CD4-positive, alpha-beta T cell treated with Interleukin-4 for 4 hours (primary cell): ENCODE measurements around the gene GOLPH3L.
"Not testable (repeated sequence)": the region's sequence is repeated elsewhere in the genome, so short reads cannot be mapped to it uniquely, and the experiment has no call there.

Source experiments
- DNase-seq: peaks from one replicate; pipeline ENCODE4 v3.0.0-alpha.2; 2020

The GOLPH3L gene

GRCh38 chr1:150696995-150697927, at the start of gene GOLPH3L:
TSS of gene GOLPH3L (minus strand) at chr1:150697154. CDS start at chr1:150694838, 2,316 bp downstream.
- DNase-seq: peak; percentile 97

- DNase-seq: no peak
Observed at GRCh38 chr1:150730130-150730721, 33.3 kb upstream of the GOLPH3L start.

GRCh38 chr1:150724336-150724735, 27.4 kb upstream of the GOLPH3L start:
- DNase-seq: no peak

GRCh38 chr1:150720703-150721102, 23.7 kb upstream of the GOLPH3L start, which contains the start of gene HORMAD1:
TSS of gene HORMAD1 (minus strand) at chr1:150720895. CDS start at chr1:150719505, 1,390 bp downstream.
- no peak for DNase-seq

GRCh38 chr1:150720098-150720497, 23.1 kb upstream of the GOLPH3L start:
- DNase-seq: no peak

- no peak for DNase-seq
Observed at GRCh38 chr1:150718225-150718891, 21.4 kb upstream of the GOLPH3L start.

GRCh38 chr1:150709031-150709430, 12.1 kb upstream of the GOLPH3L start:
- DNase-seq: not testable (repeated sequence)

- DNase-seq: no peak
Observed at GRCh38 chr1:150708595-150708994, 11.6 kb upstream of the GOLPH3L start.

- DNase-seq: no peak
Observed at GRCh38 chr1:150706091-150706490, 9.1 kb upstream of the GOLPH3L start.

GRCh38 chr1:150703427-150703826, 6.5 kb upstream of the GOLPH3L start:
- DNase-seq: no peak

GRCh38 chr1:150696590-150696989, 364 bp downstream of the GOLPH3L start:
- no peak for DNase-seq

- DNase-seq: peak; percentile 3
Observed at GRCh38 chr1:150696162-150696561, 792 bp downstream of the GOLPH3L start.

GRCh38 chr1:150695561-150695960, 1.4 kb downstream of the GOLPH3L start:
- no peak for DNase-seq

- no peak for DNase-seq
Observed at GRCh38 chr1:150692720-150693119, 4.2 kb downstream of the GOLPH3L start.

GRCh38 chr1:150688763-150689162, 8.2 kb downstream of the GOLPH3L start:
- DNase-seq: no peak

GRCh38 chr1:150686275-150686674, 10.7 kb downstream of the GOLPH3L start:
- DNase-seq: no peak

GRCh38 chr1:150683914-150684313, 13.0 kb downstream of the GOLPH3L start:
- peak; percentile 35 for DNase-seq

- no peak for DNase-seq
Observed at GRCh38 chr1:150678988-150679387, 18.0 kb downstream of the GOLPH3L start.

GRCh38 chr1:150674881-150675280, 22.1 kb downstream of the GOLPH3L start:
- no peak for DNase-seq

GRCh38 chr1:150663321-150663720, 33.6 kb downstream of the GOLPH3L start:
- no peak for DNase-seq

- DNase-seq: no peak
Observed at GRCh38 chr1:150662811-150663210, 34.1 kb downstream of the GOLPH3L start.

- DNase-seq: no peak
Observed at GRCh38 chr1:150661156-150661555, 35.8 kb downstream of the GOLPH3L start.

- no peak for DNase-seq
Observed at GRCh38 chr1:150660584-150660983, 36.4 kb downstream of the GOLPH3L start.
